GM23338 (cell line): ENCODE data around the gene RNF121. TPM values are rescaled to one million over a fixed set of nuclear protein-coding genes. Genes with fewer than 3 reads are reported as not detected.

Experiments used
- ATAC-seq: fragments of 200-7000 bp; cut with Tn5 transposase; 3 replicates; pipeline ENCODE4 v1.9.1; 2020
- DNase-seq: peaks from one replicate; pipeline ENCODE4 v3.0.0-alpha.2; 2015; ENCODE audit warnings: low spot score
- H2AFZ ChIP-seq: fragments of 200-600 bp; sonication (generic); 2 replicates; pipeline ENCODE4 v1.8.0; 2016; ENCODE audit warnings: antibody characterized with exemption, mild to moderate bottlenecking, moderate library complexity
- H3F3A ChIP-seq: fragments of 200-600 bp; sonication (generic); replicated peaks from 2 replicates; pipeline ENCODE4 v1.8.0; 2017; ENCODE audit warnings: antibody characterized with exemption, mixed run types, low read depth
- H3K27ac ChIP-seq: fragments of 200-600 bp; sonication (generic); 2 replicates; pipeline ENCODE4 v1.6.1; 2016; ENCODE audit warnings: low read depth
- H3K27me3 ChIP-seq: fragments of 200-600 bp; sonication (generic); 2 replicates; pipeline ENCODE4 v1.8.0; 2016; ENCODE audit warnings: mild to moderate bottlenecking, mixed run types, moderate library complexity; ENCODE audit not compliant: insufficient read depth
- H3K36me3 ChIP-seq: fragments of 200-600 bp; sonication (generic); 2 replicates; pipeline ENCODE4 v1.8.0; 2016; ENCODE audit warnings: mild to moderate bottlenecking; ENCODE audit not compliant: insufficient read depth
- H3K4me1 ChIP-seq: fragments of 200-600 bp; sonication (generic); 2 replicates; pipeline ENCODE4 v1.8.0; 2016; ENCODE audit warnings: mild to moderate bottlenecking, moderate library complexity; ENCODE audit not compliant: insufficient read depth
- H3K4me2 ChIP-seq: fragments of 200-600 bp; sonication (generic); 2 replicates; pipeline ENCODE4 v1.7.1; 2017; ENCODE audit warnings: mixed run types
- H3K4me3 ChIP-seq: fragments of 200-600 bp; sonication (generic); 2 replicates; pipeline ENCODE4 v1.6.1; 2016; ENCODE audit warnings: mixed run types
- H3K79me2 ChIP-seq: fragments of 200-600 bp; sonication (generic); replicated peaks from 2 replicates; pipeline ENCODE4 v1.8.0; 2017; ENCODE audit warnings: mild to moderate bottlenecking; ENCODE audit not compliant: insufficient read depth
- H3K9me2 ChIP-seq: fragments of 200-600 bp; sonication (generic); 2 replicates; pipeline ENCODE4 v1.8.0; 2017; ENCODE audit not compliant: insufficient read depth
- H4K20me1 ChIP-seq: fragments of 200-600 bp; sonication (generic); replicated peaks from 2 replicates; pipeline ENCODE4 v1.8.0; 2017; ENCODE audit warnings: mild to moderate bottlenecking; ENCODE audit not compliant: insufficient read depth
- H3K27ac Mint-ChIP-seq: 2 replicates; pipeline ENCODE4 v1.8.0; 2020; ENCODE audit warnings: inconsistent platforms, mild to moderate bottlenecking, moderate library complexity, mixed read lengths
- H3K27me3 Mint-ChIP-seq: 3 replicates; pipeline ENCODE4 v1.8.0; 2022; ENCODE audit warnings: low read depth, mild to moderate bottlenecking, moderate library complexity, mixed read lengths, inconsistent platforms; ENCODE audit not compliant: insufficient read depth, poor library complexity
- H3K36me3 Mint-ChIP-seq: 3 replicates; pipeline ENCODE4 v1.8.0; 2021; ENCODE audit warnings: low read depth, mild to moderate bottlenecking, inconsistent platforms, moderate library complexity, mixed read lengths
- H3K4me1 Mint-ChIP-seq: 3 replicates; pipeline ENCODE4 v1.8.0; 2020; ENCODE audit warnings: mild to moderate bottlenecking, inconsistent platforms, mixed read lengths
- H3K4me3 Mint-ChIP-seq: 3 replicates; pipeline ENCODE4 v1.8.0; 2021; ENCODE audit warnings: moderate library complexity, mild to moderate bottlenecking, inconsistent platforms, mixed read lengths
- H3K9me3 Mint-ChIP-seq: 3 replicates; pipeline ENCODE4 v1.8.0; 2020; ENCODE audit warnings: moderate library complexity, mild to moderate bottlenecking, inconsistent platforms, mixed read lengths
- CREB1 ChIP-seq: fragments of 250-450 bp; sonication (Bioruptor Pico); IDR thresholded peaks from 2 replicates; pipeline ENCODE4 v1.5.0; 2020; ENCODE audit warnings: low read depth, mild to moderate bottlenecking, moderate library complexity
- EZH2 ChIP-seq: fragments of 200-600 bp; sonication (generic); IDR thresholded peaks from one replicate; pipeline ENCODE4 v1.8.0; 2017; ENCODE audit warnings: antibody characterized with exemption, mild to moderate bottlenecking, low read depth; ENCODE audit not compliant: unreplicated experiment
- EZH2phosphoT487 ChIP-seq: fragments of 200-600 bp; sonication (generic); IDR thresholded peaks from one replicate; pipeline ENCODE4 v1.8.1; 2018; ENCODE audit warnings: antibody characterized with exemption; ENCODE audit not compliant: unreplicated experiment
- JUNB ChIP-seq: IDR thresholded peaks from one replicate; pipeline ENCODE4 v1.6.1; 2016; ENCODE audit warnings: antibody characterized with exemption; ENCODE audit not compliant: unreplicated experiment
- NANOG ChIP-seq: IDR thresholded peaks from 2 replicates; pipeline ENCODE4 v1.6.1; 2016; ENCODE audit warnings: antibody characterized with exemption, borderline replicate concordance
- POLR2AphosphoS5 ChIP-seq: IDR thresholded peaks from 2 replicates; pipeline ENCODE4 v1.6.1; 2016; ENCODE audit warnings: antibody characterized with exemption, low read depth
- STAT1 ChIP-seq: IDR thresholded peaks from one replicate; pipeline ENCODE4 v1.6.1; 2016; ENCODE audit warnings: antibody characterized with exemption; ENCODE audit not compliant: unreplicated experiment
- ZNF331 ChIP-seq: fragments of 250-450 bp; sonication (Bioruptor Pico); IDR thresholded peaks from 2 replicates; pipeline ENCODE4 v1.5.0; 2020; ENCODE audit warnings: low read depth, mild to moderate bottlenecking, moderate library complexity
- polyA plus RNA-seq: library from polyadenylated mRNA; unstranded; fragments of >200 nt; fragmentation: Nextera tagmentation; extraction: Ambion mirVana; gene quantifications from 2 replicates; pipeline ENCODE4 v1.2.1, GENCODE V29; 2016
- total RNA-seq: library from RNA; depleted of rRNA; stranded (reverse); fragments of >200 nt; shearing (Covaris generic); gene quantifications from 2 replicates; pipeline ENCODE4 v1.2.3, GENCODE V29; 2014
- TF ChIP-seq, protein P1 (sequence below): IDR thresholded peaks from 2 replicates; pipeline ENCODE4 v1.6.1; 2016; ENCODE audit warnings: antibody characterized with exemption
- TF ChIP-seq, protein P2 (sequence below), 2 experiments: fragments of 200-600 bp in 1 of 2; sonication (generic) in 1 of 2; conservative IDR thresholded peaks; 2 replicates each; pipeline versions ENCODE4 v1.5.1 to v1.6.1; 2016 to 2017; ENCODE audit warnings: antibody characterized with exemption in 2 of 2, low read depth in 2 of 2, mild to moderate bottlenecking in 2 of 2, moderate library complexity in 1 of 2
- TF ChIP-seq, protein P3 (sequence below): fragments of 250-450 bp; sonication (Bioruptor Pico); IDR thresholded peaks from 2 replicates; pipeline ENCODE4 v1.5.0; 2020; ENCODE audit warnings: mild to moderate bottlenecking, moderate library complexity

The RNF121 gene
- total and polyA plus RNA-seq, 2 experiments from 2014 or later = 7.8 to 37.7 TPM

- no peaks in the 10 kb centered on the region for H3F3A ChIP-seq
- no peak for TF ChIP-seq ZNF331 (CRISPR knock-in tag)
- no peak for TF ChIP-seq NANOG
- TF ChIP-seq EZH2 = no peak
- no peak for TF ChIP-seq STAT1
- TF ChIP-seq, protein P1, sequence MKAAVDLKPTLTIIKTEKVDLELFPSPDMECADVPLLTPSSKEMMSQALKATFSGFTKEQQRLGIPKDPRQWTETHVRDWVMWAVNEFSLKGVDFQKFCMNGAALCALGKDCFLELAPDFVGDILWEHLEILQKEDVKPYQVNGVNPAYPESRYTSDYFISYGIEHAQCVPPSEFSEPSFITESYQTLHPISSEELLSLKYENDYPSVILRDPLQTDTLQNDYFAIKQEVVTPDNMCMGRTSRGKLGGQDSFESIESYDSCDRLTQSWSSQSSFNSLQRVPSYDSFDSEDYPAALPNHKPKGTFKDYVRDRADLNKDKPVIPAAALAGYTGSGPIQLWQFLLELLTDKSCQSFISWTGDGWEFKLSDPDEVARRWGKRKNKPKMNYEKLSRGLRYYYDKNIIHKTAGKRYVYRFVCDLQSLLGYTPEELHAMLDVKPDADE = no peak
- no peak for TF ChIP-seq CREB1 (CRISPR knock-in tag)
- TF ChIP-seq EZH2phosphoT487 = no peak
- peaks cover 8% of the 10 kb centered on the region for H3K4me1 ChIP-seq
- peaks cover 57% of the 10 kb centered on the region for H4K20me1 ChIP-seq
- ATAC-seq (no peak), DNase-seq (no peak)
- no peak overlapping the region for H3K27ac ChIP-seq
- Mint-ChIP-seq H3K27ac (no peak overlapping the region), H3K27me3 (no peaks in the 10 kb centered on the region), H3K36me3 (no peaks in the 10 kb centered on the region), H3K4me3 (no peak overlapping the region), H3K9me3 (no peaks in the 10 kb centered on the region), H3K4me1 (peaks cover 6% of the 10 kb centered on the region)
- H3K79me2 ChIP-seq = peaks cover 100% of the 10 kb centered on the region
- H3K4me2 ChIP-seq = no peak overlapping the region
- H3K4me3 ChIP-seq = no peak overlapping the region
- no peaks in the 10 kb centered on the region; the same call in 1 of the 2 replicates for H3K36me3 ChIP-seq
- no peaks in the 10 kb centered on the region for H3K27me3 ChIP-seq
- no peak overlapping the region for H2AFZ ChIP-seq
- H3K9me2 ChIP-seq = no peaks in the 10 kb centered on the region
Observed at GRCh38 chr11:71934213-71934612, 5.4 kb downstream of the RNF121 start.

- no peaks in the 10 kb centered on the region for H3K9me3 Mint-ChIP-seq
- no peaks in the 10 kb centered on the region; the same call in 1 of the 2 replicates for H3K36me3 ChIP-seq
- no peak overlapping the region for H3K4me3 Mint-ChIP-seq
- no peaks in the 10 kb centered on the region for H3K9me2 ChIP-seq
- no peak overlapping the region for H3K27ac ChIP-seq
- H3K4me1 ChIP-seq = no peaks in the 10 kb centered on the region
- no peak overlapping the region for H3K4me3 ChIP-seq
- ATAC-seq (no peak), DNase-seq (no peak)
- no peaks in the 10 kb centered on the region for H3K36me3 Mint-ChIP-seq
- H3K4me1 Mint-ChIP-seq = no peaks in the 10 kb centered on the region; the same call in 2 of the 3 replicates
- no peaks in the 10 kb centered on the region for H3K27me3 Mint-ChIP-seq
- H3F3A ChIP-seq = no peaks in the 10 kb centered on the region
- H3K79me2 ChIP-seq = peaks cover 100% of the 10 kb centered on the region
- no peak overlapping the region for H3K27ac Mint-ChIP-seq
- H3K4me2 ChIP-seq = no peak overlapping the region
- peaks cover 63% of the 10 kb centered on the region for H4K20me1 ChIP-seq
- no peak overlapping the region for H2AFZ ChIP-seq
- TF ChIP-seq, protein P2, sequence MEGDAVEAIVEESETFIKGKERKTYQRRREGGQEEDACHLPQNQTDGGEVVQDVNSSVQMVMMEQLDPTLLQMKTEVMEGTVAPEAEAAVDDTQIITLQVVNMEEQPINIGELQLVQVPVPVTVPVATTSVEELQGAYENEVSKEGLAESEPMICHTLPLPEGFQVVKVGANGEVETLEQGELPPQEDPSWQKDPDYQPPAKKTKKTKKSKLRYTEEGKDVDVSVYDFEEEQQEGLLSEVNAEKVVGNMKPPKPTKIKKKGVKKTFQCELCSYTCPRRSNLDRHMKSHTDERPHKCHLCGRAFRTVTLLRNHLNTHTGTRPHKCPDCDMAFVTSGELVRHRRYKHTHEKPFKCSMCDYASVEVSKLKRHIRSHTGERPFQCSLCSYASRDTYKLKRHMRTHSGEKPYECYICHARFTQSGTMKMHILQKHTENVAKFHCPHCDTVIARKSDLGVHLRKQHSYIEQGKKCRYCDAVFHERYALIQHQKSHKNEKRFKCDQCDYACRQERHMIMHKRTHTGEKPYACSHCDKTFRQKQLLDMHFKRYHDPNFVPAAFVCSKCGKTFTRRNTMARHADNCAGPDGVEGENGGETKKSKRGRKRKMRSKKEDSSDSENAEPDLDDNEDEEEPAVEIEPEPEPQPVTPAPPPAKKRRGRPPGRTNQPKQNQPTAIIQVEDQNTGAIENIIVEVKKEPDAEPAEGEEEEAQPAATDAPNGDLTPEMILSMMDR (conservative IDR thresholded peaks at IDR 0.05; ENCODE audit: low read depth in 2 of 2) = no peak
- no peak for TF ChIP-seq EZH2
- TF ChIP-seq JUNB = no peak
- no peak for TF ChIP-seq NANOG
- TF ChIP-seq, protein P3, sequence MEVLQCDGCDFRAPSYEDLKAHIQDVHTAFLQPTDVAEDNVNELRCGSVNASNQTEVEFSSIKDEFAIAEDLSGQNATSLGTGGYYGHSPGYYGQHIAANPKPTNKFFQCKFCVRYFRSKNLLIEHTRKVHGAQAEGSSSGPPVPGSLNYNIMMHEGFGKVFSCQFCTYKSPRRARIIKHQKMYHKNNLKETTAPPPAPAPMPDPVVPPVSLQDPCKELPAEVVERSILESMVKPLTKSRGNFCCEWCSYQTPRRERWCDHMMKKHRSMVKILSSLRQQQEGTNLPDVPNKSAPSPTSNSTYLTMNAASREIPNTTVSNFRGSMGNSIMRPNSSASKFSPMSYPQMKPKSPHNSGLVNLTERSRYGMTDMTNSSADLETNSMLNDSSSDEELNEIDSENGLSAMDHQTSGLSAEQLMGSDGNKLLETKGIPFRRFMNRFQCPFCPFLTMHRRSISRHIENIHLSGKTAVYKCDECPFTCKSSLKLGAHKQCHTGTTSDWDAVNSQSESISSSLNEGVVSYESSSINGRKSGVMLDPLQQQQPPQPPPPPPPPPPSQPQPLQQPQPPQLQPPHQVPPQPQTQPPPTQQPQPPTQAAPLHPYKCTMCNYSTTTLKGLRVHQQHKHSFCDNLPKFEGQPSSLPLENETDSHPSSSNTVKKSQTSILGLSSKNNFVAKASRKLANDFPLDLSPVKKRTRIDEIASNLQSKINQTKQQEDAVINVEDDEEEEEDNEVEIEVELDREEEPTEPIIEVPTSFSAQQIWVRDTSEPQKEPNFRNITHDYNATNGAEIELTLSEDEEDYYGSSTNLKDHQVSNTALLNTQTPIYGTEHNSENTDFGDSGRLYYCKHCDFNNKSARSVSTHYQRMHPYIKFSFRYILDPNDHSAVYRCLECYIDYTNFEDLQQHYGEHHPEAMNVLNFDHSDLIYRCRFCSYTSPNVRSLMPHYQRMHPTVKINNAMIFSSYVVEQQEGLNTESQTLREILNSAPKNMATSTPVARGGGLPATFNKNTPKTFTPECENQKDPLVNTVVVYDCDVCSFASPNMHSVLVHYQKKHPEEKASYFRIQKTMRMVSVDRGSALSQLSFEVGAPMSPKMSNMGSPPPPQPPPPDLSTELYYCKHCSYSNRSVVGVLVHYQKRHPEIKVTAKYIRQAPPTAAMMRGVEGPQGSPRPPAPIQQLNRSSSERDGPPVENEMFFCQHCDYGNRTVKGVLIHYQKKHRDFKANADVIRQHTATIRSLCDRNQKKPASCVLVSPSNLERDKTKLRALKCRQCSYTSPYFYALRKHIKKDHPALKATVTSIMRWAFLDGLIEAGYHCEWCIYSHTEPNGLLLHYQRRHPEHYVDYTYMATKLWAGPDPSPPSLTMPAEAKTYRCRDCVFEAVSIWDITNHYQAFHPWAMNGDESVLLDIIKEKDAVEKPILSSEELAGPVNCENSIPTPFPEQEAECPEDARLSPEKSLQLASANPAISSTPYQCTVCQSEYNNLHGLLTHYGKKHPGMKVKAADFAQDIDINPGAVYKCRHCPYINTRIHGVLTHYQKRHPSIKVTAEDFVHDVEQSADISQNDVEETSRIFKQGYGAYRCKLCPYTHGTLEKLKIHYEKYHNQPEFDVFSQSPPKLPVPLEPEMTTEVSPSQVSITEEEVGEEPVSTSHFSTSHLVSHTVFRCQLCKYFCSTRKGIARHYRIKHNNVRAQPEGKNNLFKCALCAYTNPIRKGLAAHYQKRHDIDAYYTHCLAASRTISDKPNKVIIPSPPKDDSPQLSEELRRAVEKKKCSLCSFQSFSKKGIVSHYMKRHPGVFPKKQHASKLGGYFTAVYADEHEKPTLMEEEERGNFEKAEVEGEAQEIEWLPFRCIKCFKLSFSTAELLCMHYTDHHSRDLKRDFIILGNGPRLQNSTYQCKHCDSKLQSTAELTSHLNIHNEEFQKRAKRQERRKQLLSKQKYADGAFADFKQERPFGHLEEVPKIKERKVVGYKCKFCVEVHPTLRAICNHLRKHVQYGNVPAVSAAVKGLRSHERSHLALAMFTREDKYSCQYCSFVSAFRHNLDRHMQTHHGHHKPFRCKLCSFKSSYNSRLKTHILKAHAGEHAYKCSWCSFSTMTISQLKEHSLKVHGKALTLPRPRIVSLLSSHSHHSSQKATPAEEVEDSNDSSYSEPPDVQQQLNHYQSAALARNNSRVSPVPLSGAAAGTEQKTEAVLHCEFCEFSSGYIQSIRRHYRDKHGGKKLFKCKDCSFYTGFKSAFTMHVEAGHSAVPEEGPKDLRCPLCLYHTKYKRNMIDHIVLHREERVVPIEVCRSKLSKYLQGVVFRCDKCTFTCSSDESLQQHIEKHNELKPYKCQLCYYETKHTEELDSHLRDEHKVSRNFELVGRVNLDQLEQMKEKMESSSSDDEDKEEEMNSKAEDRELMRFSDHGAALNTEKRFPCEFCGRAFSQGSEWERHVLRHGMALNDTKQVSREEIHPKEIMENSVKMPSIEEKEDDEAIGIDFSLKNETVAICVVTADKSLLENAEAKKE (CRISPR knock-in tag) = no peak
- TF ChIP-seq CREB1 (CRISPR knock-in tag) = no peak
- no peak for TF ChIP-seq POLR2AphosphoS5
- no peak for TF ChIP-seq STAT1
- no peaks in the 10 kb centered on the region for H3K27me3 ChIP-seq
Observed at GRCh38 chr11:71935338-71935925, 6.6 kb downstream of the RNF121 start.
